ENCODE data around the gene ZNF41.

- TF ChIP-seq CTCF (IDR thresholded peaks at IDR 0.05; ENCODE audit: borderline replicate concordance, extremely low read depth, low read length, poor library complexity, severe bottlenecking) (peak; percentile 56), EZH2 (IDR thresholded peaks at IDR 0.05; ENCODE audit: borderline replicate concordance, low read depth, low read length, severe bottlenecking) (no peak)
These were observed 14.4 kb upstream of the ZNF41 start for GRCh38 chrX:47497271-47497888.

Measured in DND-41 (cell line).